Measurements from ENCODE around the gene CCL8. TPM values are rescaled to one million over a fixed set of nuclear protein-coding genes. Genes with fewer than 3 reads are reported as not detected.
"Not testable (repeated sequence)": the region's sequence is repeated elsewhere in the genome, so short reads cannot be mapped to it uniquely, and the experiment has no call there.

CCL8 gene
- polyA plus RNA-seq, 3 donors = 0.32 to 7.2 (median 1.6) TPM

DNA sequence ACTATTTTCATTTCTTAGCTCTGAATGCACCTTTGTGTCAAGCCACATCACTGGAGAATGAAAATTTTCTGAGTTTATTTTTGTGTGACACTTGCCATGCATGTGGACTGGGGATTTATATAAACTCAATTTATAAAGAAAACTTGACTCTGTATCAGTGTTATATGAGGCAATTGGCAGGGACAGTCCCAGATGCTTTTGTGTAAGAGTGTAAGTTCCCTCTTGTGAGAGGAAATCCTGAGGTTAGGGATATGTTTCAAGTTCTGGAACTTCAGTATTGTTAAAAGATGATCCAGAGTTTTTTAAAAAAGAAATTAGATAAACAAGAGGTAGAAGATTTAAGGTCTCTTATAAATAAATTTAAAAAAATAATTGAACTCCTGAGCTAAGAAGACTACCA is 10.9 kb upstream of the CCL8 start:
- H3K27ac ChIP-seq (ENCODE audit: low read depth, low read length) = no peak overlapping the region

DNA sequence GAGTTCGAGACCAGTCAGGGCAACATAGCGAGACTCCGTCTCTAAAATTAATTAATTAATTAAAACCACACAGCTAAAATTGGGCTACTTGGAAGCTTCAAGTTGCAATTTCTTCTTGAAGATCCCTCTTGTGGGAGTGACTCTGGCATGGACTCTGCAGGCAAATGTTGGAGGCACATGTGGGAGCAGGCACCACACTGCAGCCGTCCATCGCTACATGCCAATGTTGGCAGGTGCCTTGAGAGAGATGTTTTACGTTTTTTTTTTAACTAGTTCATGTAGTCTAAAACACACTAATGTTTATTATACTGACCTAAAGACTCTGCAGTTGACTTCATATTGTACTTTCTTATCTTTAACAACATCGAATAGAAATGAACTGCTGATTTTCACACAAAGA is 7.9 kb upstream of the CCL8 start:
- WGBS, 3 donors = 73 to 80% (median 76%) methylated on average over 7 of the region's 7 CpGs
- H3K27ac ChIP-seq (ENCODE audit: low read depth, low read length) = no peak overlapping the region

DNA sequence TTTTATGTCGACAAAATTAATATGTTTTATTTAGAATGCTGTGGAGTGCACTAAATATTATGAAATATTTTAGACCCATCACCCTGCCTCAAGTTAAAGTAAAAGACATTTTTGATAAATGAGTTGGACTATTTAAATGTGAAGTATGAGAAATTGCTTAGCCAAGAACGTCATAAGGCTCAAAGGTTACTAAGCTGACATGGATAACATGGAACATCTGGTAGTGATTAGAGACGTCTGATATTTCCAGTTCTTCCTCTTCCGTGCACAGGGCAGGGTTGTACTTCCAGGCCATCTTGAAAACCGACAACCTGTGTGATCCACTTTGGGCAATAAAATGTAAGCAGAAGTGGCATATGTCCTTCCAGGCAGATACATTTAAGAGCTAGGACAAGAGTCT is 7.2 kb upstream of the CCL8 start:
- WGBS, 3 donors = 40 to 44% (median 40%) methylated on average over 5 of the region's 5 CpGs
- H3K27ac ChIP-seq (ENCODE audit: low read depth, low read length) = no peak overlapping the region

DNA sequence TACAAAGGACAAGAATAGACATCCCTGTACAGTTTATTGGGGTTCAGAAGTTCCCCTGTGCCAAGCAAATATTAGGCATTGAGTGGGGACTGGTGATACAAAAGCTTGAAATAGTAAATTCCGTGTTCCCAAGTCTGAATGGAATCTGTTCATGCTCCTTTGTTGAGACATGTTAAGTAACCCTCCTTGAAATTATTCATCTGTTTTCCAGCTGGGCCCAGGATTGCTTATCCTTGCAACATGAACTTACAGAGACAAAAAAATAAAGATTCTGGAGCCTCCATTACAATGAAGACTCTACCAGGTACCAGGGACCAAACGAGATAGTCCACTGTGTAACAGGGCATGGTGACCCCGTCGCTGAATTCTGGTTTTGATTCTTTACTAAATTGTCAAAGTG is 6.1 kb upstream of the CCL8 start:
- WGBS, 3 donors = 69 to 95% (median 87%) methylated on average over 4 of the region's 4 CpGs
- H3K27ac ChIP-seq (ENCODE audit: low read depth, low read length) = no peak overlapping the region

DNA sequence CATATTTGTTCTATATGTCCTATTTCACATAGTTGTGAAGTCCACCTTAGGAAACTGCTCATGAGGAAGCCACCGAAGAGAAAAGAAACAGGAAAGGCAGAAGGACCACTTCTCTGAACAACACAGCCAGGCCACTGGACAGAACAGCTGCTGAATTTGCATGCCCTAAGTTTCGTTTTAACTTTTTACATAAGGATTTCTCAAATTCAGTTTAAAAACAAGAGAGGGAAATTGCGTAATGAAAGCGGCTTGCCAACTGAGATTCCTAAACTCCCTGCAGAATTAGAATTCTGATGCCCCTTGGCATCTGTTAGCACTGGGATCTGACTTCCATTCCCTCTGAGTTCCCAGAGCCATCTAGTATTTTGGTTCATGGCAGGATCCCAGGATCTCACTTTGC is 5.0 kb upstream of the CCL8 start:
- no peak overlapping the region for H3K27ac ChIP-seq (ENCODE audit: low read depth, low read length)
- 3 to 47% (median 15%) methylated on average over 4 of the region's 4 CpGs for WGBS, 3 donors

DNA sequence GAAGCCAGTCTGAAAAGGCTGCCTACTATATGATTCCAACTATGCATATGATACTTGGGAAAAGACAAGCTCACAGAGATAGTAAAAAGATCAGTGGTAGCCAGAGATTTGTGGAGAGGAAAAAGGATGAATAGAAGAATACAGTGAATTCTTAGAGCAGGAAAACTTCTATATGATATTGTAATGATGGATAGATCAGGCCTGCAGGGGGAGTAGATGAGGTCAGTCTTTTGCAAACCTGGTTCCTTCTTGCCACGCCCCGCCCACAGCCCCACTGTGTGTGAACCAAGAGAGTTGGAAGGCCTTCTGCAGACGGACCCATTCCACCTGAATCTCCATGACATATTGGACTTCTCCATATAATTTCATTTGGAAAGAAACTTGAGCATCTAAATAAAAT is 761 bp upstream of the CCL8 start:
- WGBS, 3 donors = 75 to 78% (median 77%) methylated on average over 3 of the region's 3 CpGs
- no peak overlapping the region for H3K27ac ChIP-seq (ENCODE audit: low read depth, low read length)

DNA sequence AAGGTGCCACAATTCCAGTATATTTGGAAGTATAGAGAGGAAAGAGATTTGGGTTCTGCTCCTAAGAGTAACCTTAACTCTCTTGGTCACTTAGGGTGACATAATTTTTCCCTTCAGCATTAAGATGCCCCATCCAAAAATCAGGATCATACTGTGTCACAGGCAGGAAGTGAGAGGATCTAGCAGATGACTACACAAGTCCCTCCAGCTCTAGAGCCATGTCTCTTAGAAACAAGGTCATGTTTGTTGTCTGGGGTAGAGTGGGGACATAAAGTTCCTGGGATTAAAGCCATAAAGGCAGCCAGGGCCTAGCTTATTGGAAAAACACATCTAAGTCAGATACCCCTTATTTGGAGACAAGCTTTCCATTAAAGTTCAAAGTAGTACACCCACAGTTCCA is 2.7 kb downstream of the CCL8 start:
- H3K27ac ChIP-seq (ENCODE audit: low read depth, low read length) = no peak overlapping the region

DNA sequence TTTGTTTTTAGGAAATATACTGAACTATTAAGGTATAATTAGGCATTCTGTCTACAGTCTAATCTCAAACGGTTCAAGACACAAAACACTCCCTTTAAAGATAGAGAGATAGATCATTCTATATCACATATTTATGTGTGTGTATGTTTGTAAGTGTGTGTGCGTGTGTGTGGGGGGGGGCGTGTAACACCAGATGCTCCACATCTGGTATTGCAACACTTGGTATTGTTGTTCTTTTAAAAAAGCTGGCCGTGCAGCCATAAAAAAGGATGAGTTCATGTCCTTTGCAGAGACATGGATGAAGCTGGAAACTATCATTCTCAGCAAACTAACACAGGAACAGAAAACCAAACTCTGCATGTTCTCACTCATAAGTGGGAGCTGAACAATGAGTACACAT is 8.3 kb downstream of the CCL8 start:
- WGBS, 3 donors = 54 to 57% (median 55%) methylated on average over 4 of the region's 4 CpGs
- H3K27ac ChIP-seq (ENCODE audit: low read depth, low read length) = not testable (repeated sequence)

DNA sequence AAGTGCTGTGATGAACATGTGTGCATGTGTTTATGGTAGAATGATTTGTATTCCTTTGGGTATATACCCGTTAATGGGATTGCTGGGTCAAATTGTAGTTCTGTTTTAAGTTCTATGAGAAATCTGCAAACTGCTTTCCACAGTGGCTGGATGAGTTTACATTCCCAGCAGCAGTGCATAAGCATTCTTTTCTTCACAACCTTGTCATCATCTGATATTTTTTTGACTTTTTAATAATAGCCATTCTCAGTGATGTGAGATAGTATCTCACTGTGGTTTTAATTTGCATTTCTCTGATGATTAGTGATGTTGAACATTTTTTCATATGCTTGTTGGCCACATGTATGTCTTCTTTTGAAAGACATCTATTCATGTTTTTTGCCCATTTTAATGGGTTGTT is 18.5 kb downstream of the CCL8 start:
- no peak overlapping the region for H3K27ac ChIP-seq (ENCODE audit: low read depth, low read length)
- WGBS, 3 donors = 60 to 77% (median 72%) methylated on average over 1 of the region's 1 CpG

DNA sequence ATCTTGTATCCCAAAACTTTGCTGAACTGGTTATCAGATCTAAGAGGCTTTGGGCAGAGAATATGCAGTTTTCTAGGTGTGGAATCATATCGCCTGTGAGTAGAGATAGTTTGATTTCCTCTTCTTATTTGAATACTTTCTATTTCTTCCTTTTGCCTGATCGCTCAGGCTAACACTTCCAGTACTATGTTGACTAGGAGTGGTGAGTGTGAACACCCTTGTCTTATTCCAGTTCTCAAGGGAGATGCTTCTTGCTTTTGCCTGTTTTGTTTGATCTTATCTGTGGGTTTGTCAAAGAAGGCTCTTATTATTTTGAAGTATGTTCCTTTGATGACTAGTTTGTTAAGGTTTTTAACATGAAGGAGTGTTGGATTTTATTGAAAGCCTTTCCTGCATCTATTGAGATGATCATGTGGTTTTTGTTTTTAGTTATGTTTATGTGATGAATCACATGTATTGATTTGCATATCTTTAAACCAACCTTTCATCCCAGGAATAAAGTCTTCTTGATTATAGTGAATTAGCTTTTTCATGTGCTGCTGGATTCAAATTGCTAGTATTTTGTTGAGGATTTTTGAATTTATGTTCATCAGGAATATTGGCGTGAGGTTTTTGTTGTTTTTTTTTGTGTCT is 20.0 kb downstream of the CCL8 start:
- H3K27ac ChIP-seq (ENCODE audit: low read depth, low read length) = no peak overlapping the region
- 86 to 92% (median 88%) methylated on average over 3 of the region's 3 CpGs for WGBS, 3 donors

DNA sequence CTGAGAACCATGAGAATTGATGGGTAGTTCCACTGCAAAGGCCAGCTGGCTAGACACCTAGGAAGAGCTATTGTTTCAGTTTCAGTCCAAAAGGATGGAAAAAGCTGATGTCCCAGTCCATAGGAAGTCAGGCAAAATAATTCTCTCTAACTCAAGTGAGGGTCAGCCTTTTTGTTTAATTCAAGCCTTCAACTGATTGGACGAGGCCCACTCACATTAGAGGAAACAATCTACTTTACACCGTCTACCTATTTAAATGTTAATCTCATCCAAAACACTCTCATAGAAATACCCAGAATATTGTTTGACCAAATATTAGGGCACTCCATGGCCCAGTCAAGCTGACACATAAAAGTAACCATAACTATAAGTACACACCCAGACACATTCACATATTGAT is 22.7 kb downstream of the CCL8 start:
- WGBS, 3 donors = 61 to 96% (median 96%) methylated on average over 2 of the region's 2 CpGs
- H3K27ac ChIP-seq (ENCODE audit: low read depth, low read length) = no peak overlapping the region

DNA sequence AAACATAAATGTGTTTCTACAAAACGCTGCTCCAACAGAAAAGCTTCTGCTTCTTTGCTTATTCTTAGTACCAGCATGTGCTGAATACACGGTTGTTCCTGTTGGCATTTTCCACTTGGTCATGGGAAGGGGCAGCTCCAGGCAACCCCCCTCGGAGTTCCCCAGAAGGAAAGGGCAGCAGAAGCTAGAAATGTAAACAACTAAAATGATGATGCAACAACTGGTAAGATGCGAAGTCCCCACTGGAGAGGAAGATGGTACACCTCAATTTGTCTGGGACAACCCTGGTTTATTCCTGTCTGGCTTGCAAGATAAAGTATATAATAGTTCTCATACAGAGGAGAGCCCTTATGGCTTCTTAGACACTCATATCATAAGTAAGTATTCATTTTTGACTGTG is 27.8 kb downstream of the CCL8 start:
- 57 to 63% (median 61%) methylated on average over 4 of the region's 4 CpGs for WGBS, 3 donors
- H3K27ac ChIP-seq (ENCODE audit: low read depth, low read length) = no peak overlapping the region

DNA sequence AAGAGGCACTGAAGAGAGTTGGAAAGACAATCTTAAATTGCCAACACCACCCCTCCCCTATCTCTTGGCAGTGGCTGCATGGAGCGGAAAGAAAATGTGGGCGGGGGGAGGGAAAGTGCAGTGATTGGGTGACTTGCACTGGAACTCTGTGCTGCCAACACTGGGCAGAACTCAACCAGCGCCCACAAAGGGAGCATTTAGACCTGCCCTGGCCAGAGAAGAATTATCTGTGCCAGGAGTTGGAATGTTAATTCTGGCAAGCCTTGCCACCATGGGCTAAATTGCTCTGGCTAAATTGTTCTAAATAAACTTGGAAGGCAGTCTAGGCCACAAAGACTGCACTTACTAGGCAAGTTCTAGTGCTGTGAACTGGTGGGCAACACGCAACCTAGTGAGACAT is 30.5 kb downstream of the CCL8 start:
- H3K27ac ChIP-seq (ENCODE audit: low read depth, low read length) = no peak overlapping the region
- 61 to 90% (median 85%) methylated on average over 4 of the region's 4 CpGs for WGBS, 3 donors

DNA sequence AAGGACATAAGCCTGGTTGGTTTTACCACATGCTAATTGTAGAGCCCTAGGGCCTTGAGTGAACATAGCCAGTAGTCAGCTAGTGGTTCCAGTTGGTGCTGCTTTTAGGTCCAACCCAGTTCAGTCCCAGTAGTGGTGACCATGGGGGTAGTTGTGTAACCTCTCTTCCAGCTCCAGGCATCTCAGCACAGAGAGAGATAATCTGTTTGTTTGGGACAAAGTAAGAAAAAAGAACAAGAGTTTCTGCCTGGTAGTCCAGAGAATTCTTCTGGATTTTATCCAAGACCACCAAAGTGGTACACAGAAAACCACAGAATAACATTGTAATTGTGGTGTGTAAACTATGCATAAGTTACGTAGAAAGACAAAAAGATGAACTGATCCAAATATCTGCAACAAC is 31.9 kb downstream of the CCL8 start:
- 81 to 95% (median 86%) methylated on average over 1 of the region's 1 CpG for WGBS, 3 donors
- H3K27ac ChIP-seq (ENCODE audit: low read depth, low read length) = no peak overlapping the region

DNA sequence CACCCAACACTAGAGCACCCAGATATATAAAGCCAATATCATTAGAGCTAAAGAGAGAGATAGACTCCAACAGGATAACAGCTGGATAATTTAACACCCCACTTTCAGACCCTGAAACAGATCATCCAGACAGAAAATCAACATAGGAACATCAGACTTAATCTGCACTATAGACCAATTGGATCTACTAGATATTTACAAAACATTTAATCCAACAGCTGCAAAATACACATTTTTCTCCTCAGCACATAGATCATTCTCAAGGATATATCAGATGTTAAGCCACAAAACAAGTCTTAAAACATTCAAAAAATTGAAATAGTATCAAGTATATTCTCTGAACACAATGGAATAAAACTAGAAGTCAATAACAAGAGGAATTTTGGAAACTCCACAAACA is 33.0 kb downstream of the CCL8 start:
- no peak overlapping the region for H3K27ac ChIP-seq (ENCODE audit: low read depth, low read length)

DNA sequence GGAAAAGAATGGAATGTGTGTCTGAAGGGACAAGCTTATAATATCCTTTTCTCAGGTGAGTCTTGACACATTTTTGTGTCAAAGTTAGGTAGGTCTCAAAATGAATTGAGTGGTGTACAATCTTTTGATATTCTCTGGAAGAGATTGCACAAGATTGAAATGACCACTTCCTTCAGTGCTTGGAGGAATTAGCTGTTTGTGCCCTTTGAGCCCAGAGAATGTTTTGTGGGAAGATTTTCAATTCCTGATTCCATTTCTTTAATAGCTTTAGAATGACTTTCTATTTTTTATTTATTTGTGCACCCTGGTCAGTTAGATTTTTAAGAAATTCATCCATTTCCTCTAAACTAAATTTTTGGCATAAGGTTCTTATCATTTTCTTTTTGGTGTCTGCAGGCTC is 35.4 kb downstream of the CCL8 start:
- H3K27ac ChIP-seq (ENCODE audit: low read depth, low read length) = no peak overlapping the region

DNA sequence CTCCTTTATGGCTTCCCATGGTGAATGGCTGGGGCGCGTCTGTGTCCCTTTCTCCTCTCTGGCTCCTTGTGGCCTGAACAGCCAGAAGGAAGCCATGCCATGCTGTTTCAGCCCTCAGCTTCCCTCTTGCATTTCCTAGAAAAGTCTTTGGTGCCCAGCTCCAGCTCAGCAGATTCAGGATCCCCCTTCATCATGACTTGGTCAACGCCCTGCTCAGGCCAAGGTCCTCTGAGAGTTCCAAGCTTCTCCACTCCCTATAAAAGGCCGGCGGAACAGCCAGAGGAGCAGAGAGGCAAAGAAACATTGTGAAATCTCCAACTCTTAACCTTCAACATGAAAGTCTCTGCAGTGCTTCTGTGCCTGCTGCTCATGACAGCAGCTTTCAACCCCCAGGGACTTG is 37.0 kb downstream of the CCL8 start, which contains the start of gene CCL13:
TSS of gene CCL13 (plus strand) at position 287 of the 400 bp plus-strand sequence. CDS start at position 334, 47 bp downstream.
- no peak within 1 kb of the TSS for H3K27ac ChIP-seq (ENCODE audit: low read depth, low read length)
- 71 to 87% (median 85%) methylated on average over 5 of the region's 5 CpGs for WGBS, 3 donors

DNA sequence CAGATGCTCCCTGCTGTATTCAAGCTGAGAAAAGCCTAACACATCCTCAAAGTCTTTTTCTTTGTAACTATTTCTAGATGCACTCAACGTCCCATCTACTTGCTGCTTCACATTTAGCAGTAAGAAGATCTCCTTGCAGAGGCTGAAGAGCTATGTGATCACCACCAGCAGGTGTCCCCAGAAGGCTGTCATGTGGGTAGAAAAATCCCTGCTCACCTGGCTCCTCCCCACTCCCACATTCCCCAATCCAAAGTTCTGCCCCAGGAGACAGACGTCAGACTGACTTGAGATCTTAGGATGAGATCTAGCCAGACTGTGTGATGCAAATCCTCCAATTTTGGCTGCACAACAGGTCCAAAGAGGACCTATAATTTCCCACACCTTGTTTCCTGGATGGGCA is 38.2 kb downstream of the CCL8 start:
- WGBS, 3 donors = 54 to 91% (median 87%) methylated on average over 2 of the region's 2 CpGs
- H3K27ac ChIP-seq (ENCODE audit: low read depth, low read length) = no peak overlapping the region

DNA sequence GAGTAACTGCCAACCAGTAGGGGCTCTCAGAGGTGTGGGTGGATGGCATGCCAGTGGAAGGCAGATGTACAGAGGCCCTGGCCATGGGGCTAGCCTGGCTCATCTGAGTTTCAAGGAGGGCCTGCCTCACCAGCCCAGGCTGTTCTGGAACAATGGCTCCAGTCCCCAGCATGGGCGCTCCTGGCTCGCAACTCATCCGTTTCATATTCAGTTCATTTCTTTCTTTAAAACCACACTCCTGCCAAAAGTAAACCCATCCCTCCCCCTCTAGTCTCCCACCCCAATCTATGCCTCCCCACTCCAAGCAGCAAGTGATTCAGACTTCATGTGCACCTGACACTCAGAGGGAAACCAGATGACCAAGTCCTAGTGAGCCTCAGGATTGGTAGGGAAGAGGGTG is 39.4 kb downstream of the CCL8 start:
- WGBS, 3 donors = 95 to 98% (median 96%) methylated on average over 3 of the region's 3 CpGs
- H3K27ac ChIP-seq (ENCODE audit: low read depth, low read length) = no peak overlapping the region

DNA sequence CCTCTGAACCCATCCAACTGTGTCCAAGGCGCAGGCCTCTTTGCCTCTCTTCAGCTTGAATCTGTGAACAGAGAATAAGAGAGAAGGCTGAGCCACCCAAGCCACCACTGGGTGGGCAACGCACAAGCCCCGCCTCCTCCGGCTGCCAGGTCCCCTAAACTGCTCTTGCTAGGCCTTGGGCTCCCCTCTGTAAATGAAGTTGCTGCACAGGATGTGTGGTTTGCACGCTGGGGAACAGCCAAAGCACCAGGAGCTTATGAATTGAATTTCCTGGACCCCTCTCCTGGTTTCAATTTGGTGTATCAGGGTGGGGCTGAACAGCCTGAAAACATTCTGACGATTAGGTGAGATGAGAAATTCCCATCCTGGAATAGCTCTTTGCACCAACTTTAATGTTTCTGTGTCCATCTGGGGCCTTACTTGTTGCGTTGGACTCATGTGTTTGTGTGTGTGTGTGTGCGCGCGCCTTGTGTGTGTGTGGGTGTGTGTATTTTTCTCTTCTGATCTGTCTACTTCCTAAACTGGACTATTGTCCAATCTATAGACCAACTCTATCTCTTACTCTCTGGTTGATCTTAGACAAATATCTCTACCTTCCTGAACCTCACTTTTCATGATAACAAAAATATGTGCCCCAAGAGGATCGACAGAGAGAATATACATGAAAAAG is 41.5 kb downstream of the CCL8 start:
- no peak overlapping the region for H3K27ac ChIP-seq (ENCODE audit: low read depth, low read length)
- 64 to 73% (median 71%) methylated on average over 11 of the region's 11 CpGs for WGBS, 3 donors

All from adipose tissue (tissue), 3 donors.